NCI-H226 (cell line): ENCODE data around the gene SHISA6.
"Not testable (repeated sequence)": the region's sequence is repeated elsewhere in the genome, so short reads cannot be mapped to it uniquely, and the experiment has no call there.

Source experiments
- DNase-seq: peaks from one replicate; pipeline ENCODE4 v3.0.0-alpha.2; 2015

Gene SHISA6

GRCh38 chr17:11304568-11304967 is 63.6 kb downstream of the SHISA6 start:
- DNase-seq = no peak

DNA sequence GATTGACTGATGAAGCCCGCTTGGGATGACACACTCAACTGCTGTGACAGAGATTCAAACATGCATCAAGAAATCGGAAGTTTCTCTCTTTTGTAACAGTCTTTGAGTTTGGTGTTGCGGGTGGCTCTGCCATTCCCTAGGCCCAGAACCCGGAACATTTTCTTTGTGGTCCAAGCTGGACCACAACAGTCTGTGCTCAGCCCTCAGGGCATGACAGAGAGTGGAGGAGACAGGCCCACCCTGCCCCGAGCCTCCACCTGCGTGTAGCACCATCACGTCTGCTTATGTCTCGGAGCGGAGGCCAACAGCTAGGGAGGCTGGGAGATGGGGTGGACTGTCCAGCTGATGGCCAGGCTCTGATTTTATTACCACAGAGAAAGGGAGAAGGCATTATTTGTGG is 64.5 kb downstream of the SHISA6 start:
- DNase-seq = no peak

- DNase-seq = no peak
Observed at GRCh38 chr17:11308531-11308930, 67.5 kb downstream of the SHISA6 start.

- DNase-seq = no peak
Observed at GRCh38 chr17:11309033-11309432, 68.0 kb downstream of the SHISA6 start.

DNA sequence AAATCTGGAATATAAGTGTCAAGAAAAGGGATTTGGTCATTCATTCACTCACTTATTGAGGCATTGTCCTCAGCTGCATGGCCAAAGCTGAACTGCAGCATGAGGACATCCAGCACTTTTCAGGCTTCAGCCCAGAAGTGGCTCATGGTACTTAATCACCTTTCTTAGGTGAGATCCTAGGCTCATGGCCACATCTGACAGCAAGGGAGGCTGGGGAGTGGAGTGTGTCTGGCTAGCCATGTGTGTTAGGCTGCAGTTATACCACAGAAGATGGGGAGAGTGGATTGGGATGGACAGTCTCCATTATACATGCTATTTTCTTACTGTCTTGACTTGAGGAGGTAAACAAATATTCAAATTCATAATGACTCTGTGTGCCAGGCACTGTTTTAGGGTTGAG is 68.8 kb downstream of the SHISA6 start:
- no peak for DNase-seq

- not testable (repeated sequence) for DNase-seq
Observed at GRCh38 chr17:11316451-11316850, 75.4 kb downstream of the SHISA6 start.

DNA sequence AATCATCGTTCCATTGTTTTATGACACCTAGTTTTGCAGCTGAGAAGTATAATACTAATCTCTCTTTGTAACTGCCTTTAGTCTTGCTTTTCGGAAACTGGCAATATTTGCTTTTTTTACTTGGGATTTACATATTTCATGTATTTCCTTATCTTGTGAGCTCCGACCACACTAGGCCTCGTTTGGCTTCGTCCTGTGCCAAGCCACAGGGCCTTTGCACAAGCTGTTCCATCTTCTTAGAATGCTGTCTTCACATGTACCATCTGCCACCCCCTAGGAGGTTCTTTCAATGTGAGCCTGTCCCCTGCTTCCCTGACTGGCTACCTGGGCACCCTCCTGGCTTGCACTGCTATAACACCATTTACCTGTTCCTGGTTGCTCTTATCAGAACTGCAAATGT is 77.2 kb downstream of the SHISA6 start:
- no peak for DNase-seq

- DNase-seq = no peak
Observed at GRCh38 chr17:11319894-11320293, 78.9 kb downstream of the SHISA6 start.

GRCh38 chr17:11324021-11324420 is 83.0 kb downstream of the SHISA6 start:
- DNase-seq = no peak

DNA sequence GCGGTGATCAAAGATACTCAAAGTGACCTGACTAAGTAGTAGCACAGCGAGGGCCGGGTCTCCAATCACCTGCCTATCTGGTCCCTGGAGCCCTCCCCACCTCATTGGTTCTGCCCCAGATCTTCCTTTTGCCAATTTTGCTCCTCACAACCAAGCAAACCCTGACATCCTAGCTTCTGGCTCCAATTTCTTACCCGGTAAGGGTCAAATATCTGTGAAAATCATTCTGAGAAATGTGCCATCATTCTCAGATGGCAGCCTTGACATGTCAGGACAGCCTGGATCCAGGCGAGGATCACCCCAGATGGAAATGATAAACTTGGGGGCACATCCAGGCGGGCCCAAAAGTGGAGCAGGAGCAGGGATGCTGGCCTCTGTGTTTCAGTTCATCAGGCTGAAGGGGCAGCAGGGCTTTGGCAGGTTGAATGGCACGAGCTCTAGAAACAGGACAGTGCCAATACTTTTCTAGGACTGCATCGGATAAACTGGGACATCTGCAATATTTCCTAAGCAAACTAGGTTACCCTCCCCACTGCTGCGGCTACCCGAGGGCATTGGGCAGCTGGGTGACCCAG is 83.9 kb downstream of the SHISA6 start:
- DNase-seq = no peak

DNA sequence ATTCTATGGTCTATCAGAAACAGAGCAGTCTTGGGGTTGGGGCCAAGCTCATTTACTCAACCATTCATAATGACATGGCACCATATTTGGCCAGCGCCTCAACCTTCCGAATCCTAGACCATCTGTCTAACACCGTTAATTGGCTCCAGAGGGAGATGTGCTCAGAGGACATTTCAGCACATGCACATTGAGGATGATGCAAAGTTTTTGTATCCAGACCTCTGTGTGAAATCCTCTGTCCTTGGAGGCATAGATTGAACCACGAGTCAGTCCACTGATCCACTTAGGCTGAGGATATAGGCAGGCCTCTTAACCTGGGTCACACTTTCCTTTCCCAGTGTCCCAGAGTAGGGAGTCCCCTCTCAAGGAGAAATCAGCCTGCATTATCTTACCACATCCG is 85.5 kb downstream of the SHISA6 start:
- no peak for DNase-seq

- no peak for DNase-seq
Observed at GRCh38 chr17:11328770-11329169, 87.8 kb downstream of the SHISA6 start.

DNA sequence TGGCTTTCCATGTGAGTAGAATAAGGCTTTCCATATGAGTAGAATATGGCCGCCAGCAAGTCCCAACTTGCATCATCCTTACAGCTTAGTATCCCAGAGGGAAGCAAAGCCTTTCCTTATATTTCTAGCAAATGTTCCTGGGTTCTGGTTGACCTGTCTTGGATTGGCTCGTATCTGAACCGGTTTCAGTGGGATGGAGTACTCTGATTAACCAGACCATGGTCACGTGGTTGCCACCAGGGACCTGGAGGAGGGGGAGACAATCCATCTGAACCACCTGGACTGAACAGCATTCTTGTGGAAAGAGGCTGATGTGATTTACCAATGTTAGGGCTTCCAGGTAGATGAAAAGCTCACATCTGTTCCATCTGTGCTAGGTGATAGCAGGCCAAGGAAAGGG is 89.0 kb downstream of the SHISA6 start:
- DNase-seq = no peak

- no peak for DNase-seq
Observed at GRCh38 chr17:11330826-11331225, 89.8 kb downstream of the SHISA6 start.

GRCh38 chr17:11331547-11332513 is 90.8 kb downstream of the SHISA6 start:
- no peak for DNase-seq

GRCh38 chr17:11332706-11333105 is 91.7 kb downstream of the SHISA6 start:
- no peak for DNase-seq

GRCh38 chr17:11334493-11334892 is 93.5 kb downstream of the SHISA6 start:
- DNase-seq = no peak

DNA sequence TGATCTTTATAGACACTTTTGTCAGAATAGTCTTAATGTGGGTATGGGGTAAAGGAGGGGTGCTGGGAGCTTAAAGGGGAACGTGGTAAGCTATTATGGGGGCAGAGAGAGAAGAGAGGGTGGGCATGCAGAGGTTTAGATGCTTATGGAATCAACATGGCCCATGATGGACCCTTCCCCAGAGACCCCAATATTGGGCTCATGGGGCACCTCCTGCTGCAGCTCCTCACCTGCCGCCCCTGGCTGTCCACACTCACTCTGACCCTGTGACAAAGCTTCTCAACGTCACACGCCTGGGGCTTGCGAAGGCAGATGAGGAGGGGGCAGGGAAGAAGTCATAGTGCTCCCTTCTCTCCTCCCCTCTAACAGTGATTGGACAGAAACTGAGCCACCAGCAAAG is 95.3 kb downstream of the SHISA6 start:
- DNase-seq = no peak

DNA sequence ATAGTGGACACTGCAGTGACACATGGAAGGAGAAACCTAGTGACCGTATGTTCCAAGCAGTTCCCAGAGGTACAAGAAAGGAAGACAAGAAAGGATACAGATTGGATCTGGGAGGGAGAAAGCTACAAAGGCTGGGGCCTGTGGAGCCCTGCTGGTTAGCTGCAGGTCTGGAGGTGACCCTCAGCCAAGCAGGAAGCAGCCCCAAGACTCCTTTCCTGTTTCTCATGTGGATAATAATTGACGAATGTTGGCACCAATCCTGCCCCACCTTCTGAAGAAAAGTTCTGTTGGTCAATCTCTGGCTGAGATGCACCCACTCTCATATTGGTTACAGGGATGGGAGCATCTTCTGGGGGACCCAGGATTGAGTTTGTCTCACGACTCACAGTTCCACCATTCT is 99.8 kb downstream of the SHISA6 start:
- DNase-seq = no peak

DNA sequence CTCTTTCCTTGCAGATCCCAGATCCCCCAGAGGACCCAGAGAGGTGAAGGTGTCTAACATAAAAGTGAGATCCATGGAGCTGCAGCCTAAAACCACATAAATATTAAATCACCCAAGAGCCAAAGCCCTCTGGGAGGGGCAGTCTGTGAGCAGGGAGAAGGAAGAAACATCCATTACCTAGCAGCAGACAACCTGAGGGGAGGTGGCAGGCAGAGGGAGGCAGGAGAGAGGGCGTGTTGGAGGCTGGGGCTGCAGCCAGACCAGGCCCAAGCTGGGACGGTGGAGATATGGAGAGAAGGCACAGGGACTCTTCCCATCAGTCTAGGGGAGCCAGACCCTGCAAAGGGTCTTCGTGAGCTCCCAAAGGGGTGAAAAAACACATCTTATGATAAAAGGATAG is 101.1 kb downstream of the SHISA6 start:
- no peak for DNase-seq

DNA sequence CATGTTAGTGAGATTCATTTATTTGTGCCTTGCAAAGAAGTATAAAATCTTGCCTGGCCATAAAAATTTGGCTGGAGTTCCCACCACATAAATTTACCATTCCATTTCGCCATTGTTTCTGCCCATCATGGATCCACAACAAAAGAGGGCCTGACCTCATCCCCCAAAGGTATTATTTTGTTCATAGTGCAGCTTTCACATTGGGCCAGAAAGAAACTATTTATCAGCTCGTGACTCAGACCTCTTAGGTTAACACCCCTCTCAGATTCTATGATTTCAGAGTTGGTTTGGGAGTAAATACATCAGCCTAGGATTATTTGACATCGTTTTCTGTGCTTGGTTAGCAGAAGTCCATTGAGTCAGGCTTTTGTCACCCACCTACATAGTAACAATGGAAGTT is 108.1 kb downstream of the SHISA6 start:
- DNase-seq = no peak

DNA sequence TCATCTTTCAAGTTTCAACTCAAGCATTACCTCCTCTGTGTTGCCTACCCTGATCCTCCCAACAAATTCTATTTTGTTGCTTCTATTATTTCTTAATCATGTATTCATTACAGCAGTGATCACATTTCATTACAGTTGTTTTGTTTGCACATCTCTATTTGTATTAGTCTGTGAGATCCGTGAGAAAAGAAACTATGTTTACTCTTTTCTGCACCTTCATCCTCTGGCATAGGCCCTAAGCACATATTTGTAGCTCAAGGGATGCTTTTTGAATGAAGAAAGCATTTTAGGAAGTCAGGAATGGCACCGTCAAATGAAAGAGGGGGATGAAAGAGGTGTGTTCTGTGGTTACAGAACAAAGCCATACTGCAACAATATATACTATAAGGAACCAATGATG is 110.5 kb downstream of the SHISA6 start:
- DNase-seq = no peak

DNA sequence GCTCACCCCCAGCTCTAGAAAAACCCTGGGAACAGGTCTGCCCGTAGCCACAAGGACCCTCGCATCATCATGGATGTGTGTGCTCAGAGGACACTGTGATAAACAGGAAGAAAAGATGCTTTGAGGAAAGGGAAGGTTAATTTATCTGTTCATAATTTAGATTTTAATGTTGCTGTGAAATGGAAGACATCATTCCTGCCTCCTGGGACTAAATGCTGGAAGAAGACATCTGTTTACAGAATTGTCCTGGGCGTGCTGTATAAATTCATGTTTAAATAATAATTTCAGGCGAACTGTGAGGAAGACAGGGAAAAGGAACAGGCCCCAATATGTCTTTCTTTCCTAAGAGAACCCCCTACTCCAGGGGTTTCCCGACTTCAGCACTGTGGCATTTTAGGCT is 112.6 kb downstream of the SHISA6 start:
- no peak for DNase-seq

- no peak for DNase-seq
Observed at GRCh38 chr17:11356371-11356770, 115.4 kb downstream of the SHISA6 start.
